ENCODE measurements around the gene TRIM22.
"Not testable (repeated sequence)": the region's sequence is repeated elsewhere in the genome, so short reads cannot be mapped to it uniquely, and the experiment has no call there.

The TRIM22 gene, protein sequence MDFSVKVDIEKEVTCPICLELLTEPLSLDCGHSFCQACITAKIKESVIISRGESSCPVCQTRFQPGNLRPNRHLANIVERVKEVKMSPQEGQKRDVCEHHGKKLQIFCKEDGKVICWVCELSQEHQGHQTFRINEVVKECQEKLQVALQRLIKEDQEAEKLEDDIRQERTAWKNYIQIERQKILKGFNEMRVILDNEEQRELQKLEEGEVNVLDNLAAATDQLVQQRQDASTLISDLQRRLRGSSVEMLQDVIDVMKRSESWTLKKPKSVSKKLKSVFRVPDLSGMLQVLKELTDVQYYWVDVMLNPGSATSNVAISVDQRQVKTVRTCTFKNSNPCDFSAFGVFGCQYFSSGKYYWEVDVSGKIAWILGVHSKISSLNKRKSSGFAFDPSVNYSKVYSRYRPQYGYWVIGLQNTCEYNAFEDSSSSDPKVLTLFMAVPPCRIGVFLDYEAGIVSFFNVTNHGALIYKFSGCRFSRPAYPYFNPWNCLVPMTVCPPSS

DNA sequence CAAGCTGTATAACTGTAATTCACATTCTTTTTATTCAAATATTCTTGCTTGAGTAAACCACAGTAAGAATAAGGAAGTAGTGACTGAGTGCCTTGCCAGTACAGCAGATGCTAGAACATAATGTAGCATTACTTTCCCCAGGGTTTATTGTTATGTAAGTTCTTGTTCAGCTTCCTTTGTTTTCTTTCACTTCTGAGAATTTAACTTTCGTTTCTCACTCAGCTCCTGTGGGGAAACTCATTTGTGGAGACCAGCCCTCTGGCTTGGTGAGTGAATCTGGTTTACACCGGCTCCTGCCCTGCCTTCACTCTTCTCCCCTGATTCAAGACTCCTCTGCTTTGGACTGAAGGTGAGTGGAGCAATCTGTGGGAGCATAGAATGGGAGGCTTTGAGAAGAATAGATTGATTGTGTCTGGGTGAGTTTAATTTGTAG is at the start of gene TRIM22:
TRIM22 (plus strand) TSS at position 240 of the 433 bp plus-strand sequence. CDS start 6,443 bp downstream, outside the sequence.
- DNase-seq, result peak; percentile 87 to 90

DNA sequence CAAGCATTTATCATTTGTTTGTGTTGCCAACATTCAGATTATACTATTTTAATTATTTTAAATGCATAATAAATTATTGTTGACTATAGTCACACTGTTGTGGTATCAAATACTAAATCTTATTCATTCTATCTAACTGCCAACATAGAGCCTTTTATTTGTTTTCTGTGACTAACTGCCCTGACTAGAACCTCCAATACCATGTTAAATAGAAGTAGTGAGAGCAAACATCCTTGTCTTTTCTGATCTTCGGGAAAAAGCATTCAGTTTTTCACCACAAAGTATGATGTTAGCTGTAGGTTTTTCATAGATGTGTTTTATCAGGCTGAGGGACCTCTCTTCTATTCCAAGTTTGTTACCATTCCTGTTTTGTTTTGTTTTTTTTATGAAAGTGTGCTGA is 49.6 kb upstream of the TRIM22 start:
- no peak for DNase-seq

DNA sequence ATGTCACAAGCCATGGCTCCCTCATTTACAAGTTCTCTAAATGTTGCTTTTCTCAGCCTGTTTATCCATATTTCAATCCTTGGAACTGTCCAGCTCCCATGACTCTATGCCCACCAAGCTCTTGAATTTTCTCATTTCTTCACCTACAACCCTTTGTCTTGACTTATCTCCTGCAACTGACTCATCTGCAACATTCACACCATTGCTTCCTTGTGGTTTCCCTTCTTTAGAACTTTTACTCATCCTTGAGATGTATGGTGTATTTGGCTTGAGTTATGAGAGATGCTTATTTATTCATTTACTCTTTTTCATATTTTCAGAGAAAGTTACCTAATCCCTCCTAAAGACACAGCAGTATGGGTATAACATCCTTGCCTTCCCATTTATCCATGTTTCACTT is 46.0 kb upstream of the TRIM22 start:
- DNase-seq, result no peak

DNA sequence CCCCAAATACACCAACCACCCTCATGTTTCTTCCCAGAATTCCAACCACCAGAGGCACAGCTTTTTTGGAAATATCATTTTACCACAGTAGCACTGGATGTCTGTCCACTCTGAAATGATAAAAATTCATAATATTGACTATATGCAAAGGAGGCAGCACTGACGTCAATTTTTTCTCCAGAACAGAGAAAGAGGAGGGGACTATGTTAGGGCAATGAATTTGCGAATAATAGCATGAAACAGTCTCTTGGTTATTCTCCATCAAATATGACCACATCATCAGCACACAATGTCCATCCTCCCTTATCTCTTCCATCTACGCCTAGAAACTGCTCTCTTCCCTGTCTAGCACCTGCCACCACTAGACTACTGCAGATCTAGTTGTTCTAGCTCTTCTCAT is 43.5 kb upstream of the TRIM22 start:
- no peak for DNase-seq

DNA sequence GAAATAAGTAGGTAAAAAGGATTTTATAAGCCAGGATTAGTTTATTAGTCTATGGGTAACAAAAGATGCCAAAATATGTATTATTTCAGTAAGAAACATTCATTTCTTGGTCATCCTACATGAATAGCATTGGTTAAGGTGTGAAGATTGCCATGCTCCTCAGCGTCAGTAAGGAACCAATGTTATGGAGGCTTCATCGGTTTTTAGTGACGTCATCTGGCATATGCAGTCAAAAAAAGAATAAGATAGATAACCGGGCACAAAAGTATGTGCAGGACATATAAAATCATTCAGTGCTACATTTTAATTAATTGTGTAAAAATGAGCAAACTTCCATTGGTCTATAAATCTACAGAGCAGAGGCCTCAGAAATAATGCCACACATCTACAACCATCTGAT is 34.1 kb upstream of the TRIM22 start:
- no peak for DNase-seq

DNA sequence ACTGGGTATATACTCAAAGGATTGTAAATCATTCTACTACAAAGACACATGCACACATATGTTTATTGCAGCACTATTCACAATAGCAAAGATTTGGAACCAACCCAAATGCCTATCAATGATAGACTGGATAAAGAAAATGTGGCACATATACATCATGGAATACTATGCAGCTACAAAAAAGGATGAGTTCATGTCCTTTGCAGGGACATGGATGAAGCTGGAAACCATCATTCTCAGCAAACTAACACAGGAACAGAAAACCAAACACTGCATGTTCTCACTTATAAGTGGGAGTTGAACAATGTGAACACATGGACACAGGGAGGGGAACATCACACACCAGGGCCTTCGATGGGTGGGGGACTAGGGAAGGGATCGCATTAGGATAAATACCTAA is 32.6 kb upstream of the TRIM22 start:
- not testable (repeated sequence) for DNase-seq

DNA sequence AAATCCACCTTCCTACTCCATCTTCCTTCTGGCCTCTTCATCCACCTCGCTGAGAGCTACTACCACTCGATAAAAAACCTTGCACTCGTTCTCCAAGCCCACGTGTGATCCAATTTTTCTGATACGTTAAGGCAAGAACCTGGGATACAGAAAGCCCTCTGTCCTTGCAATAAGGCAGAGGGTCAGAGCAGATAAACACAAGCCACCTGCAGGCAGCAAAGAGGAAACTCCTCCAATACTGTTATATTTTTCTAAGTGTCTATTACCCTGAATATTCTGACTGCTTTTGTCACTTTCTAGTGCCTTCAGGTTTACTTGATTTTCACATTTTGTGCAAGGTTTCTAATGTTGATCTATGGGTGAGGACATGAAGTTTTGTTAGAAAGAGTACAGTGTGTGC is 31.3 kb upstream of the TRIM22 start:
- no peak for DNase-seq

DNA sequence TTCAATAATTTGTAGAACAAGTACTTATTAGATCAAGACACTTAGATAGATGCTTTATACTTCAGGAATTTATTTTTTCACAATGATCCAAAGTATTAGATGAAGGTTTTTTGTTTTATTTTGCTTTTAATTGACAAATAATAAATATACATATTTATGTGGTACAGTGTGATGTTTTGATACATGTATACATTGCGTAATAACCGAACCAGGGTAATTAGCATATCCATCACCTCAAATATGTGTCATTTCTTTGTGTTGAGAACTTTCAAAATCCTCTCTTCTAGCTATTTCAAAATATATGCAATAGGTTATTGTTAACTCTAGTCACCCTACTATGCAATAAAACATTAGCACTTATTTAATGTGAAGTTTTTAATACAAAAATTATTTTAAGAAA is 26.1 kb upstream of the TRIM22 start:
- DNase-seq, result no peak

DNA sequence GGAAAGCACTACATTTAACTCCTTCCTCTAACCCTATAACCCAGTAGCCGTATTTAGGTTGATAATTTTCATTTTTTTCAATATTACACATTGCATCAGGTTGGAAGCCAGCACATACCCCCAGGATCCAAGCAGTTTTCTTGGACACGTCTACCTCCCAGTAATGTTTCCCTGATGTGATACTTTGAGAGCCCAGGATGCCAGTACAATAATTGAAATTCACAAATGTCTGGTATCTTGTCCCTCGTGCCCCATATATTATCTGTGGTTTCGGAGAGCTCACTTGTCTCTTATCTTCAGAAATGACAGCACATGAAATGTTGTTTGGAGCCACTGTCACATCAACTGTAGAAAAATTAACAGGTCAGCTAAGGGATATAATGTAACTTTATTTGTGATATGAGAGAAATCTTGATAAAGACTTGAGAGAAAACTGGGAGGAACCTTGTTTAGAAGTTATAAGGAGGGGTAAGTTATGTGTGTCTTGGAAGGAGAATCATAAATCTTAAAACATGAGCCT is 24.5 kb upstream of the TRIM22 start:
- no peak for DNase-seq

DNA sequence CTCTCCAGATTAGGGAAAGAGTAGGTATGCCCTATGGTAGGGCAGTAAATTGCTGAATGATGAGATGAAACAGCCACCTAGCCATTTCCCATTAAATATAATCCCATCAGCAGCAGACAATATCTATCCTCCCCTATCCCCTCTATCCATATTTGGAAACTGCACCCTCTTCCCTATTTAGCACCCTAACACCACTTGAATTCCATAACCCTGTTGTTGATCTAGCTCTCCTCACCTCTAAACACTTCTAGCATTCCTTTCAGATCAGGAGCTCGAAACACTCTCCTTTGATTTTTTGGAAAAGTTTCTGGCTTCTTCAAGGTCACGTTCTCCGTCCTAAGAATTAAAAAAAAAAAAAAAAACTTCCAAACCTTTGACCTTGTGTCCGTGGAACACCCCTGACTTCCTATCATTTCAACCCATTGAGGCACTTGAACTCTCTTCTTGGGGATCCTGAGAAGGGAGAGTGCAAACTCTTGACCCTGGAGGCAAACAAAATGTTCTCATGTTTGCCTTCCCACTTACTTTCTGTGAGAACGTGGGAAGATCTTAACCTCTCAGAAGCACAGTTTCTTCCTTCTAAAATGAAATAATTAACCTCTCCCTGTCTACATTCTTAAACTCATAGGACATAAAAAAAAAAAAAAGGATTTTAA is 23.7 kb upstream of the TRIM22 start:
- DNase-seq, result no peak

DNA sequence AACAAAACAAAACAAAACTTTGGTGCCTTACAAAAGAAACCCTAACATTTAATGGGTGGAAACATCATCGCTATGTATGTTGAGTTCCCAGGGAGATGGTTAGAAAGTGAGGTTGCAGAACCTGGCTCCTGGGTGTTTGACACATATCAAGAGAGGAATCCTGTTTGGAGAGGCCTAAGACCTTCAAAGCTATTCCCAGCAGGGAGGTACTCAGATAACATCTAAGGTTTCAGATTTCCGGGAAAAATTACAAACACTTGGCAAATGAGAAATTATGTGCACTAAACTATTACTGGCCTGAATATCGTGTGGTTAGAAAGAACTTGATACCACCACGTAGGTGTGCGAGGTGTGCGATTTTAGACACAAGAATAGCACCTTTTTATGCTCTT is 23.2 kb upstream of the TRIM22 start:
- no peak for DNase-seq

DNA sequence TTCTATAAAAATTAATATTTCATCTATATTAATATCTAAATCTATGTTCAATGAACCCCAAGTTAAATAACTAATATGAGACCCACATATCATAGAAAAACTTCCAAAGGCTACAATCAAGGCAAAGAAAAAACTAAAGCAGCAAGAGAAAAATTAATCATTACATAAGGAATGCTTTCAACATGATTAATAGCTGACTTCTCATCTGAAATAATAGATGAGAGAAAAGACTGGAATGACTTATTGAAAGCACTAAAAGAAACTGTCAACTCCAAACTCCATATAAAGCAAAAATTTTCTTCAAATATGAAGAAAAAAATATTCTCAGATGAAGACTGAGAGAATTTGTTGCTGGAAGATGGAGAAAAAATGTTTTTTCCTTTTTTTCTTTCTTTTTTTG is 17.8 kb upstream of the TRIM22 start:
- DNase-seq, result no peak

DNA sequence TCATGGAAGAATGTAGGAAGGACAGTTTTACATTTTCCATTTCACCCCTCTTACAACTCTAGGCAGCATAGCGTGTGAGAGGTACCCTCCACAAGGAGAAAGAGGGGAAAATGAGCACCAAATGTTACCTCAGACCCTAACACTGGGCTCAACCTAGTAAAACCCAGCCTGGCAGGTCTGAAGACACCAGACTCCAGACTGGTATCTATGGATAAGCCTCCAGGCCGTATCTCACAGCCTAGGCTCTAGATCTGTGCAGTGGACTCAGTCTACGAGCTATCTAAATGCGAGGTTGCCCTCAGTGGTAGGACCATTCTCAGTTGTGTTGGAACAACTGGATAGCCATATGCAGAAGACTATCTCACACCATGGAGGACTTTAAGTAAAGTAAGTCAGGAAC is 15.2 kb upstream of the TRIM22 start:
- no peak for DNase-seq

DNA sequence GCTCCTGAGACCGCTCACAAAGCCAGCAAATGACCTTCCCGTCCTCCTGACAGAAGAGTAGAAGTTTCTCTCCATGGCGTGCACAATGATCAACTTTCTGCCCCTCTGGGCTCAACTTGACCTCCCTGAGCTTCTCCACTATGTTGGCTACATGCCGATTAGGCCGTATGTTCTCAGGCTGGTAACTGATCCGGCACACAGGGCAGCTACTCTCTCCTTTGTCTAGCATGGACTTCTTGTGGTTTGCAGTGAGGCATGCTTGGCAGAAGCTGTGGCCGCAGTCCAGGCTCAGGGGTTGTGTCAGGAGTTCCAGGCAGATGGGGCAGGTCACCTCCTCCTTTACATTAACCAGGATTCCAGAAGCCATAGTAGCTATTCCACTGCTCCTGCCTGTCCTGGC is 9.8 kb upstream of the TRIM22 start:
- no peak for DNase-seq

DNA sequence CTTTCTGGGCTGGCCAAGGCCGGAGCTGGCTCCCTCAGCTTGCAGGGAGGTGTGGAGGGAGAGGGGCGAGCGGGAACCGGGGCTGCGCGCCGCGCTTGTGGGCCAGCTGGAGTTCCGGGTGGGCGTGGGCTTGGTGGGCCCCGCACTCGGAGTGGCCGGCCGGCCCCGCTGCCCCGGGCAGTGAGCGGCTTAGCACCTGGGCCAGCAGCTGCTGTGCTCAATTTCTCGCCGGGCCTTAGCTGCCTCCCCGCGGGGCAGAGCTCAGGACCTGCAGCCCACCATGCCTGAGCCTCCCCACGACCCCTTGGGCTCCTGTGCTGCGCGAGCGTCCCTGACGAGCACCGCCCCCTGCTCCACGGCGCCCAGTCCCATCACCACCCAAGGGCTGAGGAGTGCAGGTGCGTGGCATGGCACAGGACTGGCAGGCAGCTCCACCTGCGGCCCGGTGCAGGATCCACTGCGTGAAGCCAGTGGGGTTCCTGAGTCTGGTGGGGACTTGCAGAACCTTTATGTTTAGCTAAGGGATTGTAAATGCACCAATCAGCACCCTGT is 6.6 kb upstream of the TRIM22 start:
- DNase-seq, result not testable (repeated sequence)

DNA sequence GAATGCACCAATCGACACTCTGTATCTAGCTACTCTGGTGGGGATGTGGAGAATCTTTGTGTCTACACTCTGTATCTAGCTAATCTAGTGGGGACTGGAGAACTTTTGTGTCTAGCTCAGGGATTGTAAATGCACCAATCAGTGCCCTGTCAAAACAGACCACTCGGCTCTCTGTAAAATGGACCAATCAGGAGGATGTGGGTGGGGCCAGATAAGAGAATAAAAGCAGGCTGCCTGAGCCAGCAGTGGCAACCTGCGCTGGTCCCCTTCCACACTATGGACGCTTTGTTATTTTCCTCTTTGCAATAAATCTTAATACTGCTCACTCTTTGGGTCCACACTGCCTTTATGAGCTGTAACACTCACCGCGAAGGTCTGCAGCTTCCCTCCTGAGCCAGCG is 6.0 kb upstream of the TRIM22 start:
- not testable (repeated sequence) for DNase-seq

DNA sequence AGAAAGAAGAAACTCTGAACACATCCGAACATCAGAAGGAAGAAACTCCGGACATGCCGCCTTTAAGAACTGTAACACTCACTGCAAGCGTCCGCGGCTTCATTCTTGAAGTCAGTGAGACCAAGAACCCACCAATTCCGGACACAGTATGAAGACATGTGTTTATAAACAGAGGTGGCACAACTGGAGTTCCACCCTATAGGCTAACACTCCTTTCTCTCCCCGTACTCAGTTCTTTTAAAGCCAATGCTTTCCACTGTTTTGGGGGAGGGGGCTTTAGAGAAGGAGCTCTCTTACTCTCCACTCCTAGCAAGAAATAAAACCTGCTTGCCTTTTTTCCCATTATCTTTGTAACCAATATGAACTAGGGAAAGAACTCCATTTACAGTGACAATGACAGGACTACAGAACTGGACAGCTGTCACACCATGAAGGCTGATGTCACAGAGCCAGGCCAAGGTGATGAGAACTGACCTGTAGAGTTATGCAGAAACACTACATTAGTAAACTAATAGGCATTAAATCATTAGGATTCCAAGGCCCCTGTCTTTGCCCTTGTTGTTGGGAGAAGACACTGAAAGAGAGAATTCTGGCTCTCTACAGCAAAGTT is 5.4 kb upstream of the TRIM22 start:
- no peak for DNase-seq

DNA sequence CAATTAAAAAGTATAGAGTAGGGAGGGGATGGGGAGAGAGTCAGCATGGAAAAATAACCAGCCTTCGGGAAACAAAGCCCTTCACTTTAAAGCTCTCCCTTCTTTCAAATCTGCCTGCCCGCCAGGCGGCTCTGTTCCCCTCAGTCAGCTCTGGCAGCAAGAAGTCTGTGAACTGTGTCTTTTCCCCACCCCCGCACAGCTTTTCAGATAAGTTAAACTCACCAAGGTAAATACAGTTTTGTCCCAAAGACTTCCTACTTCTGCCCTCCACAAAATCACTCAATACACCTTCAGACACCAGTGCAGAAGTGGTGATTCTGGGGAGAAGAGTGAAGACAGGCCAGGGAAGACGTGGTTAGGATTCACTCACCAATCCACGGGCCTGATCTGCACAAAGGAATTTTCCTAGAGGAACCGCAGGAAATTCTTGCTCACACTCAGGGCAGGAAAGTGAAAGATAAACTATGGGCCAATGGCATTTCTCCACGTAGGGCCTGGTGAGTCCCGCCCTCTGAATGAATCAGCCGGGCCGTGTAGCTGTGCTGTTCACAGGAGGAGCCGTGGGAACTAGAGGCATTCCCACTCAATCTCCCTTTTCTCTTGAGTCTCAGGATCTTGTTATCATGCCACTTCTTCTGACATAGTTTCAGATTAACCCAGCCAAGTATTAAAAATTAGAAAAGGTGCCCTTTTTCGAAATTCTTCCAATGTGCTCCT is 4.8 kb upstream of the TRIM22 start, which contains the start of gene TRIM5:
TRIM5 (minus strand) TSS at position 429 of the 717 bp plus-strand sequence. CDS start 4,897 bp downstream, outside the sequence.
- peak; percentile 68 to 72 for DNase-seq

DNA sequence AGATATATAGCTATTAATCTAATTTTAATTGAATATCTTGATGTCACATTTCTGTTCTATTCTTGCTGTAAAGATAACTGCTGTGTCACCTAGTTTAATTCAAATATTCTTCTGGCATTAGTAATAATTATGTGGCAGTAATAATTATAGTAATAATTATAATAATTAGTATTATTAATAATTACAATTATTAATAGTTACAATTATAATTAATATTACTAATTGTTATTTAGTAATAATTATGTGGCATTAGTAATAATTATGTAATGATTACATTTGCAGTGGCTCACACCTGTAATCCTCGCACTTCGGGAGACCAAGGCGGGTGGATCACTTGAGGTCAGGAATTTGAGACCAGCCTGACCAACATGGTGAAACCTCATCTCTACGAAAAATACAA is 3.2 kb upstream of the TRIM22 start:
- DNase-seq, result no peak

DNA sequence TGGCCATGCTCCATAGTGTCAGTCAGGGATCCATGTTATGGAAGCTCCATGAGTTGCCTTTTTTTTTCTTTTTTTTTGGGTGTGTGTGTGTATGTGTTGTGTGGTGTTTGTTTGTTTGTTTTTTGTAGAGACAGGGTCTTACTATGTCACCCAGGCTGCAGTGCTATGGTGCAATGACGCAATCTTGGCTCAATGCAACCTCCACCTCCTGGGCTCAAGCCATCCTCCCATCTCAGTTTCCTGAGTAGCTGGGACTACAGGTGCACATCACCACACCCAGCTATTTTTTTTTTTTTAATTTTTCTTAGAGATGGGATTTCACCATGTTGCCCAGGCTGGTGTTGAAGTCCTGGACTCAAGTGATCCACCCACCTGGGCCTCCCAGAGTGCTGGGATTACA is 1.1 kb upstream of the TRIM22 start:
- DNase-seq, result no peak

DNA sequence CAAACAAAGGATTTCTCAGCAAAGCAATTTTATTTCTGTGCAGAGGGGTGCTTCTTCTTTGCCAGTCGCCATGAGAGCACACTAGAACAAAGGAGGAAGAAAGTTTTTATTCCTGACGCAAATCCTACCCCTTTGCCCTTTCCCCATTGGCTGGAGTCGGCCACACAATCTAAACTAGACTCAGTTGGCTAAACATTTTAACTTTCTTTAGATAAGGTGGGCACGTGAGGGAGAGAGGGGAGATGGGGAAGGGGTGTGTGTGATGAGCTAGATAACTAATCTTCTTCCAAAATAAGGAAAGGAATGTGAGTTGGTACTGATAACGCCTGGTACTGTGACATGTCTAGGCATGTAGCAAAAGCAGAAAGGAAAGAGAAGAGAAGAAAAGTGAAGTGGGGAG is 626 bp downstream of the TRIM22 start:
- no peak for DNase-seq

DNA sequence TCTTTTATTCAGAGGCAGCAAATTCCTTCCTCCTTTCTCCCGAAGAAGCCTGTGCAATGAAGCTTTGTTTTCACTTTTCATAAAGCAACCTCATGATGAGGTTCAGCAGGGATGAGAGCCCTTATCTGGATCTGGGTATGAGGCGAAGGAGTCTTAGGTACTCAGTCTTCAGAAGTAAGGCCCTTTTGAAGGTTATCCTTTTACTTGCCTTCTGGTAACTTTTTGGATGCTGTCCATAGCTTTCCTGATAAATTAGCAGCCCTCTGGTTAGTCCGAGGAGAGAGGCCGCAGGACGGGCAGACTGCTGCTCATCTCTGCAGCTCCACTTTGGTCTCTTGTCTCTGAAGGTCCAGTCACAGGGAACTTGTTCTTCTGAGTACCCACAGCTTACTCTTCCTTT is 1.1 kb downstream of the TRIM22 start:
- peak in 1 of 2 experiments; percentile 9 for DNase-seq

Data from AML-193 (cell line).